C4-2B (cell line): Measurements from ENCODE around the gene SDHAF1.

Experiments used
- H3K27ac ChIP-seq: fragments of 450-650 bp; 2 replicates; pipeline ENCODE4 v1.5.1; 2017
- CTCF ChIP-seq: fragments of 450-650 bp; conservative IDR thresholded peaks from 2 replicates; pipeline ENCODE4 v1.5.1; 2017; ENCODE audit warnings: mild to moderate bottlenecking
- ZFX ChIP-seq: fragments of 450-650 bp; IDR thresholded peaks from 2 replicates; pipeline ENCODE4 v1.6.1; 2017

The SDHAF1 gene

GRCh38 chr19:36003284-36003683, 8.3 kb downstream of the SDHAF1 start:
- TF ChIP-seq CTCF (no peak), ZFX (no peak)
- no peak overlapping the region for H3K27ac ChIP-seq

- no peak for TF ChIP-seq ZFX
- TF ChIP-seq CTCF, result no peak
- peak overlapping the region; percentile 93; the same call in 1 of the 2 replicates for H3K27ac ChIP-seq
Measured at GRCh38 chr19:36006955-36007354, 12.0 kb downstream of the SDHAF1 start.

GRCh38 chr19:36008336-36008978, 13.5 kb downstream of the SDHAF1 start, which contains the start of gene SYNE4:
Gene SYNE4, minus strand, starts transcription at chr19:36008813. Its CDS starts 132 bp downstream, at chr19:36008681.
- peak within 1 kb of the TSS; percentile 93 for H3K27ac ChIP-seq
- TF ChIP-seq ZFX (peak; percentile 84; the same call in 1 of the 2 replicates), CTCF (no peak)

- TF ChIP-seq ZFX, result no peak
- peak overlapping the region; percentile 93 for H3K27ac ChIP-seq
Measured at GRCh38 chr19:36009220-36009619, 14.2 kb downstream of the SDHAF1 start.

- TF ChIP-seq CTCF (no peak), ZFX (no peak; the same call in 1 of the 2 replicates)
- peak overlapping the region; percentile 93 for H3K27ac ChIP-seq
Measured at GRCh38 chr19:36009633-36010379, 14.8 kb downstream of the SDHAF1 start.

- no peak for TF ChIP-seq CTCF
- TF ChIP-seq ZFX, result no peak
- no peak overlapping the region for H3K27ac ChIP-seq
Measured at GRCh38 chr19:36010402-36010801, 15.4 kb downstream of the SDHAF1 start.

GRCh38 chr19:36013280-36014011, 18.5 kb downstream of the SDHAF1 start:
- no peak for TF ChIP-seq ZFX
- peak overlapping the region; percentile 80 for H3K27ac ChIP-seq
